Measurements from ENCODE around the gene SPN.

GRCh38 chr16:29699324-29700219, 36.5 kb downstream of the SPN start:
- no peak for TF ChIP-seq CTCF (conservative IDR thresholded peaks at IDR 0.05)
- no peak for TF ChIP-seq EZH2 (IDR thresholded peaks at IDR 0.05; ENCODE audit: low read depth)
